Activated CD8-positive, alpha-beta memory T cell treated with anti-CD3 and anti-CD28 coated beads for 24 hours (primary cell): ENCODE measurements around the gene STK4.
"Not testable (repeated sequence)": the region's sequence is repeated elsewhere in the genome, so short reads cannot be mapped to it uniquely, and the experiment has no call there.

Experiments
- DNase-seq: peaks from one replicate; pipeline ENCODE4 v3.0.0-alpha.2; 2020

Gene STK4

GRCh38 chr20:44990425-44990824 is 24.1 kb downstream of the STK4 start:
- DNase-seq, result peak; percentile 75

GRCh38 chr20:44990957-44991356 is 24.6 kb downstream of the STK4 start:
- no peak for DNase-seq

- DNase-seq, result no peak
Measured at GRCh38 chr20:44993343-44993742, 27.0 kb downstream of the STK4 start.

GRCh38 chr20:44997171-44997570 is 30.9 kb downstream of the STK4 start:
- no peak for DNase-seq

GRCh38 chr20:44997668-44998067 is 31.4 kb downstream of the STK4 start:
- DNase-seq, result no peak

- DNase-seq, result no peak
Measured at GRCh38 chr20:45008521-45009049, 42.3 kb downstream of the STK4 start.

- DNase-seq, result no peak
Measured at GRCh38 chr20:45010399-45010828, 44.1 kb downstream of the STK4 start.

- no peak for DNase-seq
Measured at GRCh38 chr20:45011108-45011526, 44.8 kb downstream of the STK4 start.

GRCh38 chr20:45012682-45013302 is 46.5 kb downstream of the STK4 start:
- DNase-seq, result no peak

GRCh38 chr20:45014131-45014530 is 47.8 kb downstream of the STK4 start:
- not testable (repeated sequence) for DNase-seq

- DNase-seq, result no peak
Measured at GRCh38 chr20:45014671-45015415, 48.5 kb downstream of the STK4 start.

- no peak for DNase-seq
Measured at GRCh38 chr20:45016089-45016671, 49.9 kb downstream of the STK4 start.

- no peak for DNase-seq
Measured at GRCh38 chr20:45017281-45017680, 51.0 kb downstream of the STK4 start.

GRCh38 chr20:45017857-45018256 is 51.5 kb downstream of the STK4 start:
- DNase-seq, result no peak

- DNase-seq, result no peak
Measured at GRCh38 chr20:45019027-45019761, 52.9 kb downstream of the STK4 start.

GRCh38 chr20:45019762-45020123 is 53.4 kb downstream of the STK4 start:
- no peak for DNase-seq

GRCh38 chr20:45020236-45020886 is 54.0 kb downstream of the STK4 start:
- no peak for DNase-seq

- no peak for DNase-seq
Measured at GRCh38 chr20:45021631-45022030, 55.3 kb downstream of the STK4 start.

GRCh38 chr20:45023140-45023539 is 56.8 kb downstream of the STK4 start:
- not testable (repeated sequence) for DNase-seq

GRCh38 chr20:45028424-45029136 is 62.3 kb downstream of the STK4 start:
- DNase-seq, result no peak

- DNase-seq, result no peak
Measured at GRCh38 chr20:45029884-45030283, 63.6 kb downstream of the STK4 start.

- no peak for DNase-seq
Measured at GRCh38 chr20:45032276-45032675, 66.0 kb downstream of the STK4 start.
